Activated naive CD4-positive, alpha-beta T cell treated with anti-CD3 and anti-CD28 coated beads for 36 hours (primary cell): ENCODE measurements around the gene ZDHHC9. TPM values are rescaled to one million over a fixed set of nuclear protein-coding genes. Genes with fewer than 3 reads are reported as not detected.

Source experiments
- CTCF ChIA-PET: fragments of 350-600 bp; sonication (Branson Sonifier 250); formaldehyde crosslinking; loops from one replicate; lab custom pipeline; 2021; ENCODE audit warnings: antibody characterized with exemption; lab: Charles Lee
- DNase-seq: peaks from one replicate; pipeline ENCODE4 v3.0.0-alpha.2; 2020
- H3K27ac Mint-ChIP-seq: one replicate; pipeline ENCODE4 v1.8.0; 2021; ENCODE audit warnings: mild to moderate bottlenecking, mixed read lengths
- H3K27me3 Mint-ChIP-seq: one replicate; pipeline ENCODE4 v1.8.0; 2021; ENCODE audit warnings: low read depth, mixed read lengths
- H3K36me3 Mint-ChIP-seq: one replicate; pipeline ENCODE4 v1.8.0; 2021; ENCODE audit warnings: low read depth, mixed read lengths
- H3K4me1 Mint-ChIP-seq: one replicate; pipeline ENCODE4 v1.8.0; 2021; ENCODE audit warnings: low read depth, mixed read lengths
- H3K4me3 Mint-ChIP-seq: one replicate; pipeline ENCODE4 v1.8.0; 2021; ENCODE audit warnings: mild to moderate bottlenecking, moderate library complexity, mixed read lengths
- H3K9me3 Mint-ChIP-seq: one replicate; pipeline ENCODE4 v1.8.0; 2021; ENCODE audit warnings: mixed read lengths
- intact Hi-C: fragments of 100-400 bp; cut with micrococcal nuclease; formaldehyde crosslinking; loops from one replicate; pipeline ENCODE4 v1.15.1; 2023
- total RNA-seq, 2 experiments: library from RNA; stranded (reverse); gene quantifications; one replicate each; pipeline ENCODE4 v1.2.3, GENCODE V29; 2021

The ZDHHC9 gene
- total RNA-seq, 2 experiments from 2014 or later, result 7.1 TPM

DNA sequence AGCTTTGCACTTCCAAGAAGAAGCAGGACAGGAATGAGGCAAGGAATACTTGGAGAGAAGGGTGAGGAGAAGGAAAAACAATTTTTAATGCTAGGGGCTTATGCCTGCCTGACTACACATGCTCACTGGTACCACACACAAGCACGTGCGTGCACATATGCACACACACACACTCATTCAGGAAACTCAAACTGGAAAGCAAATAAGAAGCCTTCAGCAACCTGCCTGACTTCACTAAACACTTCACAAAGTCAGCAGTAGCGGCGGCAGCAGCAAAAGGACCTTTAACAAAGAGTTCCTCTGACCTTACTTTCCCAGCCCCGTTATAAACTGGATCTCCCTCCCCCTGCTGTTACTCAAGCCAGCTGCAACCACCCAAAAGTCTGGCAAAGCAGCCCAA, 3.3 kb downstream of the ZDHHC9 start:
- H3K4me1 Mint-ChIP-seq, result peaks cover 24% of the 10 kb centered on the region
- CTCF ChIA-PET, result no interaction called here
- no peak overlapping the region for H3K27ac Mint-ChIP-seq
- DNase-seq, result no peak
- intact Hi-C loops, result loop anchor here (5.0 to 10.0 kb wide), 3 partner anchors 83 to 334 kb away; partner anchors contain the start of gene RAB33A
- H3K9me3 Mint-ChIP-seq, result no peaks in the 10 kb centered on the region
- H3K36me3 Mint-ChIP-seq, result peaks cover 4% of the 10 kb centered on the region
- H3K4me3 Mint-ChIP-seq, result no peak overlapping the region
- no peaks in the 10 kb centered on the region for H3K27me3 Mint-ChIP-seq

DNA sequence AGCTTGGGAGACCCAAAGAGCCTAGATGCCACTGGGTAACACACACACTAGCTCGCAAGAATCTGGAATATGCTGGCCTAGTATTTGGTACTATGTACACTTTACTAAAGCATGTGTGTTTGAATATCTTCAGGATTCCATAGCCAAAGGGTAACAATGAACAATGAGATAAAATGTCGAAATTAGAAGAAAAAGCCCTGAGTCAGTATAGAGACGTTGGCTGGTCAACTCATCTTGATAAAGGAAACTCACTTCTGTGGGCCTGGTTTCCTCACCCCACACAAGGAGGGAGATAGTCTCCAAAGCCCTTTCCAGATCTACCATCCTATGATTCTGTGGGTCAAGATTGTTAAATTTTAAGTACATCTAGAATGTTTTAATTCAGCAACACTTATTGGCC, 6.9 kb downstream of the ZDHHC9 start:
- H3K9me3 Mint-ChIP-seq, result no peaks in the 10 kb centered on the region
- H3K4me1 Mint-ChIP-seq, result peaks cover 11% of the 10 kb centered on the region
- no peak for DNase-seq
- no peak overlapping the region for H3K27ac Mint-ChIP-seq
- CTCF ChIA-PET, result interaction anchor here (0.7 kb wide), 1 partner anchor 48 kb away, joined by 4 read pairs; no protein-coding TSS in a partner anchor
- no peak overlapping the region for H3K4me3 Mint-ChIP-seq
- H3K36me3 Mint-ChIP-seq, result peaks cover 4% of the 10 kb centered on the region
- intact Hi-C loops, result no loop called here
- no peaks in the 10 kb centered on the region for H3K27me3 Mint-ChIP-seq

DNA sequence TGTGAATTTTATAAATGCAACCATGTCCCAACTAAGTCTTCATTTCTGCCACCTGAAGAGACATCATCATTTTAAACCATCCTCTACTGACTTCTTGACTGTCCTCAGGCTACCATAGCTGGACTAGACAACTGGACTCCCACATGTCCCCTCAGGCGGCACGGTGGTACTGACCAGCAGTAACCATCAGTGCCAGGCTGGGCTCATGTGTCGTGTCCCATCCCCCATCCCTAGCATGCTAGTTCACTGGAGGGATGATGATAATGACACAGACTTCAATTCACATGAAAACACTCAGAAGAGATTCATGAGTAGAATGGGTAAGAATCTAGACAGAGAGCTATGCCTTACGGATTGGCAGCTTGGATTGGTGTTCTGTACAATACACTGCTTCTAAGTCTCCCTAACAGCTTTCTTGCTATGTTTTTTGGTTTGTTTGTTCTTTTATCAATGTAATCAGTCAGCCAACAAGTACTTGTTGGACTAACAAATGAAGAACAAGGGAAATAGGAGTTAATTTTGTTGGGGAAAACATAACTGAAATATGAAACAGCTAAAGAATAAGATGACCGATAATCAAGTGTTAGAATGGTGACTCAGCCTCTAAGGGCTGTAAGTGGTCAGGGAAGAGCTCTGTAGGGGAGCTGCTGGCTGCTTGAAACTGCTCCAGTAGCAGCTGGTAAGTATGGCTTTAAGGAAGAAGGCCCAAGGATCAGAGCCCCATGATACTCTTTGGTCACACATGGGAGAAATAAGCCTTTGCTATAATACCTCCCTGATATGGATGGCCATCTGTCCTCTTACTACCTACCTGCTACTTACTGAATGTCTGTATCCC, 10.3 kb downstream of the ZDHHC9 start:
- H3K4me1 Mint-ChIP-seq, result no peaks in the 10 kb centered on the region
- no peak overlapping the region for H3K4me3 Mint-ChIP-seq
- no peak overlapping the region for H3K27ac Mint-ChIP-seq
- H3K36me3 Mint-ChIP-seq, result peaks cover 9% of the 10 kb centered on the region
- H3K9me3 Mint-ChIP-seq, result no peaks in the 10 kb centered on the region
- no peak for DNase-seq
- H3K27me3 Mint-ChIP-seq, result no peaks in the 10 kb centered on the region
- intact Hi-C loops, result no loop called here
- CTCF ChIA-PET, result interaction anchor here (1.3 to 1.6 kb wide), 2 partner anchors 10 to 107 kb away, joined by 4 read pairs; no protein-coding TSS in a partner anchor

DNA sequence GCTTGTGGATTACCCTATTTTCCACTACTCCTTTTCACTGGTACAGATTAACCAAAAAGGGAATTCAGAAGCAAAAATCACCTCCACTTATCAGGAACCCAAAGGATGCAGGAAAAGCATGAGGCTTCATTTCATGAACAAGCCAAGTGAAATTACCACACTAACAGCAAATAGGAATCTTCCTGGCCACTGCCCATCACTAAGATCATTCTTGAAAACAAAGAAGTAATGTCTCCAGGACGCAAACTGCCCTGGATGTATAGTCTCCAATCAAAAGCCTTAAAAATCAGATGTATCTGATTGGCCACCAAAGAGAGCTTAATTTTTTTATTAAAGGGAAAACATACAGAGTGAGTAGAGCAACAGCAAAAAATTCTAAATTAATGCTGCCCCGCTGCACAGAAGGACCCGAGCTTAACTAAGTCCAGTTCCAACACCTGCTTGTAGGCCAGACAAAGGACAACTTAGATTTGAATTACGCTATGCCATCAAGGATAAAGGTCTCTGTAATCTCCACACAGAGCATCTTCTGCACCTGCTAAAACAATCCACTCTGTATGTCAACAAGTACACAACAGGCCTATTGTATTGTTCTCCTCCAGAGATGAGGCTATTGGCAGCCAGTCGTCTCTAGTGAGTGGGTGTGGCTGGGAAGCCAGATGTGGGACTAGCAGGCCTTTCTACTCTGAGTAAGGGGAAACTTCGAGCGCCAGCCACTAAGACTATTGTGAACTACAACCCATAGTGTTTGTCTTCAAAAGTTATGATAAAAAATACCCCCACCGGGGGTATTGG, 12.4 kb downstream of the ZDHHC9 start:
- Mint-ChIP-seq H3K27ac (no peak overlapping the region), H3K36me3 (peaks cover 5% of the 10 kb centered on the region), H3K9me3 (no peaks in the 10 kb centered on the region), H3K4me3 (no peak overlapping the region), H3K4me1 (peaks cover 3% of the 10 kb centered on the region), H3K27me3 (no peaks in the 10 kb centered on the region)
- CTCF ChIA-PET, result interaction anchor here (0.5 to 1.6 kb wide), 3 partner anchors 9 to 290 kb away, joined by 3 to 4 read pairs (median 3); no protein-coding TSS in a partner anchor
- no peak for DNase-seq
- intact Hi-C loops, result no loop called here

DNA sequence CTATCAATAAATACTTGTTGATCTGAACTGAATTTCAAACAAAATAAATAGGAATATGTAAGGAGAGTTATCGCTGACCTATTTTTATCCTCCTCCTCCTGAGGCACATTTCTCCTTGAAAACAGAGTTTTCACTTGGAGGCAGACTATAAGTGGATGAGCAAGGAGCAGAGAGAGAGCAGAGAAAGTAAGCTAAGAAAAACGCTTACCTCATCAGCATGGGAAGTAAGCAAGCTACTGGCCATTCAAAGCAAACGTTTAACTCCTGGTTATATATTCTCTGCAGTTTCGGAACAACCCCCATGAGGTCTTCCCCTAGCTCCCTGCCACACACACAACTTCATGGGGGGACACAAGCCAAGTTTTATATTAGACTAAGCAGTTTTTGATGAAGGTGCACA, 13.2 kb downstream of the ZDHHC9 start:
- intact Hi-C loops, result no loop called here
- no peaks in the 10 kb centered on the region for H3K27me3 Mint-ChIP-seq
- CTCF ChIA-PET, result interaction anchor here (1.6 kb wide), 1 partner anchor 8 kb away, joined by 4 read pairs; no protein-coding TSS in a partner anchor

DNA sequence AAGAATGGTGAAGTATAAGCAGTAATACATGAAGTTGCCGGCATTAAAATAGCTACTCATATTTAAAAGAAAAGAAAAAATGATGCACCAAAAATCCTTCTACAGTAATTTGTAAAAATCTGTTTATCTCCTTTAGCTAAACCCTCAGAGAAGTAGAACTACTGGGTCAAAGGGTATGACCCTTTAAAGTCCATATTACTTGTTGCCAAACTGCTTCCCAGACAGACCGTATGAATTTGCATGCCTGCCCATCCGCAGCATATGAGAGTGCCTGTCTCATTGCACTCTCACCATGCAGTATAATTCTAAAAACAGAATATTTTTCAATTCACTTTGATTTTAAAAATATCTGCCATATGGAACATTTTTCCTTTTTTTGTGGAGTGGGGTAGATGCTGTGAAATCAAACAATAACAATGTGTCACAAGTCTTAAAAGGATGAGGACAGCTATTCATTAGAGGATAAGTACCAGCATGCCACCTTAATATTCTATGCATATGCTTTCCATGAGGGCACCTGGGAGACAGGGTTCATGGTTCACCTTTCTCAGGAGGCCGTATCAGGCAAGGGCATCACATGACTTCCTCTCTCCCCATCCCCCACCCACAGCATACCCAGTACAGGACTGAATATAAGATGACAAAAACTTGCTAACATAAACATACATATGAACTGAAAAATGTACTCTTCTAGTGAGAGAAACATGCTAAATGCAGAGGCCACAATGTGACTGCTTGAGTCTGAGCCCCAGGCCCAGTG, 17.8 kb downstream of the ZDHHC9 start:
- no peaks in the 10 kb centered on the region for H3K27me3 Mint-ChIP-seq
- CTCF ChIA-PET, result interaction anchor here (0.6 to 1.1 kb wide), 3 partner anchors 9 to 235 kb away, joined by 3 to 4 read pairs (median 3); no protein-coding TSS in a partner anchor
- no peaks in the 10 kb centered on the region for H3K9me3 Mint-ChIP-seq
- intact Hi-C loops, result no loop called here
- peak overlapping the region; percentile 56 for H3K27ac Mint-ChIP-seq
- H3K36me3 Mint-ChIP-seq, result peaks cover 7% of the 10 kb centered on the region
- H3K4me1 Mint-ChIP-seq, result peaks cover 13% of the 10 kb centered on the region
- peak; percentile 38 for DNase-seq
- no peak overlapping the region for H3K4me3 Mint-ChIP-seq

More for the DNA sequence above, 13.2 kb downstream of the ZDHHC9 start:
- Mint-ChIP-seq H3K4me3 (no peak overlapping the region), H3K4me1 (peaks cover 9% of the 10 kb centered on the region), H3K9me3 (no peaks in the 10 kb centered on the region), H3K27ac (no peak overlapping the region), H3K36me3 (peaks cover 7% of the 10 kb centered on the region)
- no peak for DNase-seq

DNA sequence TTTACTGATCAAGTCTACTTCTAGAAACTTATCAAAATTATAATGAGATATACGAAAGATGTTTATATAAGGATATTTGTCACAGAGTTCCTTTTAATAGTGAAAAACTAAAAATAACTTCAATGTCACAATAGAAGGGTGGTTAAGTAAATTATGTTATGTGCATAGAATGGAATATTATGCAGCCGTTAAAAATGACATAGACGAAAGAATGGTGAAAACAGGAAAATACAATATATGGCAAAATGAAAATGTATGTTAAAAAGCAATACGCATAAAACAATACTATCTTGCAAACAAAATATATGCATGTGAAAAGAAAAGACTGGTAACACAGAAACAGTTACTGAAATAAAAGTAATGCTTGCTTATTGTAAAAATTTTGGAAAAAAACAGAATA, 19.1 kb downstream of the ZDHHC9 start:
- H3K27ac Mint-ChIP-seq, result no peak overlapping the region
- intact Hi-C loops, result no loop called here

DNA sequence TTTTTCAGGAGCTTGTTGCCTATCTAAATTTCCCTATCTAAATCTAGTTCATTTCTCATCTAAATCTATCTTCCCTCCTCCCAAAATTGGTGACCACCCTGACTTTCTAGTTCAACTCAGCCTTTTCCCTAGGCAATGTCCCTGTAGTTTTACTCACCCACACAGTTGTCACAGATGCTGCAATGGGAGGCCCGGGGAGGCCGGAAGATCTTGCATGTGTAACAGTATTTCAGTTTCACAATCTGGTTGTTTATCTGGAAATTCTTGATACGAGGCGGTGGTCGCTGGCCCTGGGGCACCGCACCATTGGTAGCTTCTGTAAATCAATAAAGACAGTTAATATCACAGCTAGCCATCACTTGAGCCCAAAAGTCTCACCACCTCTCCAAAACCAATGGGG, 20.2 kb downstream of the ZDHHC9 start:
- Mint-ChIP-seq H3K9me3 (no peaks in the 10 kb centered on the region), H3K4me1 (peaks cover 13% of the 10 kb centered on the region), H3K27ac (peak overlapping the region; percentile 70), H3K27me3 (no peaks in the 10 kb centered on the region), H3K36me3 (peaks cover 2% of the 10 kb centered on the region), H3K4me3 (no peak overlapping the region)
- CTCF ChIA-PET, result interaction anchor here (0.6 to 2.9 kb wide), 16 partner anchors 8 to 248 kb away, joined by 3 to 26 read pairs (median 4); no protein-coding TSS in a partner anchor
- DNase-seq, result peak; percentile 18
- intact Hi-C loops, result loop anchor here (1.0 to 2.0 kb wide), 5 partner anchors 42 to 219 kb away; no protein-coding TSS in a partner anchor

More for the DNA sequence above, 19.1 kb downstream of the ZDHHC9 start:
- no peak for DNase-seq
- no peak overlapping the region for H3K4me3 Mint-ChIP-seq
- H3K4me1 Mint-ChIP-seq, result peaks cover 13% of the 10 kb centered on the region
- H3K27me3 Mint-ChIP-seq, result no peaks in the 10 kb centered on the region
- peaks cover 5% of the 10 kb centered on the region for H3K36me3 Mint-ChIP-seq
- CTCF ChIA-PET, result interaction anchor here (0.8 to 2.5 kb wide), 4 partner anchors 26 to 236 kb away, joined by 3 to 13 read pairs (median 4); no protein-coding TSS in a partner anchor
- H3K9me3 Mint-ChIP-seq, result no peaks in the 10 kb centered on the region

DNA sequence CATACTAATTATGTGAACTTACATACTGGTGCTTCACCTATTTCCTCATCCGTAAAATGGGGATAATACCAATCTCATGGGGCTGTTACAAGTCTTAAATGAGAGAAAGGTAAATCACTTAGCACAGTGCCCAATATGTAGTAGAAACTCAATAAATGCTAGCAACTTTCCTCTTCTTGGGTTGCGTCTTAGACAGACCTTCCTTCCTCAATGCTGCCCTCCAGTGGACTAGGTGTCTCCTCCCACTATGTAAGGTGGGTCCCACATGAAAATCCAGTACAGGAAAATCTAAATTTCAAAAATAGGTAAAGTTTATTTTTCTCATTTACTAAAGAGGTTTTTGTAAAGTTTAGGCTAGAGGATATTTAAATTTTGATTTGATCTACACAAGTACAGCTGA, 20.6 kb downstream of the ZDHHC9 start:
- Mint-ChIP-seq H3K36me3 (peaks cover 1% of the 10 kb centered on the region), H3K9me3 (no peaks in the 10 kb centered on the region), H3K4me3 (no peak overlapping the region), H3K27ac (no peak overlapping the region), H3K4me1 (peaks cover 13% of the 10 kb centered on the region), H3K27me3 (no peaks in the 10 kb centered on the region)
- intact Hi-C loops, result loop anchor here (1.0 to 2.0 kb wide), 5 partner anchors 42 to 218 kb away; no protein-coding TSS in a partner anchor
- CTCF ChIA-PET, result interaction anchor here (0.6 to 2.9 kb wide), 15 partner anchors 8 to 248 kb away, joined by 3 to 26 read pairs (median 5); no protein-coding TSS in a partner anchor
- peak; percentile 73 for DNase-seq

DNA sequence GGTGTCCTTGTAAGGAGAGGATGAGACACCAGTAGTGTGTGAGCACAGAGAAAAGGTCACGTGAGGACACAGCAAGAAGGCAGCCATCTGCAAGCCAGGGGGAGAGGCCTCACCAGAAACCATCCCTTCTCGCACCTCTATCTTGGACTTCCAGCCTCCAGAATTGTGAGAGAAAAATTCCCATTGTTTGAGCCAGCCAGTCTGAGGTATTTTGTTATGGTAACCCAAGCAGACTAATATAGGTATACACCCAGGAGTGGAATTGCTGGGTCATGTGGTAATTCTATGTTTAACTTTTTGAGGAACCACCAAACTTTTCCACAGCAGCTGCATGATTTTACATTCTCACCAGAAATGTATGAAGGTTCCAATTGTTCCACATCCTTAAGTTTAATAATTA, 25.6 kb downstream of the ZDHHC9 start:
- intact Hi-C loops, result no loop called here
- Mint-ChIP-seq H3K36me3 (peaks cover 2% of the 10 kb centered on the region), H3K4me1 (no peaks in the 10 kb centered on the region), H3K27ac (no peak overlapping the region), H3K9me3 (no peaks in the 10 kb centered on the region), H3K4me3 (no peak overlapping the region), H3K27me3 (no peaks in the 10 kb centered on the region)
- CTCF ChIA-PET, result no interaction called here
- no peak for DNase-seq

DNA sequence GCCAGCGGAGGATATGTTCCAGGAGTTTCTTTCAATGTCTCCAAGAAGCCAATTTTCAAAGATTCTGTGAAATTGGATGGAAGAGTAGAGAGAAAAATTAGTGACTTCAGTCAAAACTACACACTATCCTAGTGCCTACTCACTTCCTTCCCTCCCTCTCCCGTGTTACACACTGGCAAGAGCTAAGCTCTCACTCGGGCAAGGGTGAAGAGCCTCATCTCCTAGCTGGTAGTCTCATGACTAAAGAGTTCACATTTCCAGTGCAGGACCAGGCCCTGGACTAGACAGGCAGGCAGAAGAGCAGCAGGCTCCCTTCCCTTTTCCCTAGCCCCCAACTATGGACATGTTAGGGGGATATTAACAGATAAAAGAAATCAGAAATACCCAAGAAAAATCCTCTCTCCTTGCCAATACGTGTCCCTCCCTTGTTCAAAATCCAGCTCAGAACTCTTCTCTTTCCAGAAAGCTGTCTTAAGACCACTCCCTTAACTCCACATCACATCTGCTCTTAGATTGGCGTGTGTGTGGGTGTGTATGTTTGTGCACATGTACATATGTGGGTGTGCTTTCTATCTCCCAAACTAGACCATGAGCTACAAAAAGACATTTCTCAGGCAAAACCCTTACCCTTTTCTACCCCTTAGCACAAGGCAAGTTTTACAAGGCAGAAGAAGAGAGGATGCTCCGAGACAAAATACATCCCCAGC, 29.9 kb downstream of the ZDHHC9 start:
- H3K27me3 Mint-ChIP-seq, result no peaks in the 10 kb centered on the region
- H3K4me3 Mint-ChIP-seq, result no peak overlapping the region
- intact Hi-C loops, result no loop called here

More for the DNA sequence above, 29.9 kb downstream of the ZDHHC9 start:
- Mint-ChIP-seq H3K36me3 (peaks cover 19% of the 10 kb centered on the region), H3K4me1 (peaks cover 9% of the 10 kb centered on the region), H3K9me3 (no peaks in the 10 kb centered on the region), H3K27ac (no peak overlapping the region)
- no peak for DNase-seq
- CTCF ChIA-PET, result interaction anchor here (0.7 to 1.3 kb wide), 2 partner anchors 33 to 174 kb away, joined by 3 to 4 read pairs; no protein-coding TSS in a partner anchor
